ENCODE data around the gene HSPA12A. TPM values are rescaled to one million over a fixed set of nuclear protein-coding genes. Genes with fewer than 3 reads are reported as not detected.

Gene HSPA12A
- total RNA-seq (6.4 and 9.6 TPM in 2 replicates), polyA plus RNA-seq (7.2 and 8.3 TPM in 2 replicates)

DNA sequence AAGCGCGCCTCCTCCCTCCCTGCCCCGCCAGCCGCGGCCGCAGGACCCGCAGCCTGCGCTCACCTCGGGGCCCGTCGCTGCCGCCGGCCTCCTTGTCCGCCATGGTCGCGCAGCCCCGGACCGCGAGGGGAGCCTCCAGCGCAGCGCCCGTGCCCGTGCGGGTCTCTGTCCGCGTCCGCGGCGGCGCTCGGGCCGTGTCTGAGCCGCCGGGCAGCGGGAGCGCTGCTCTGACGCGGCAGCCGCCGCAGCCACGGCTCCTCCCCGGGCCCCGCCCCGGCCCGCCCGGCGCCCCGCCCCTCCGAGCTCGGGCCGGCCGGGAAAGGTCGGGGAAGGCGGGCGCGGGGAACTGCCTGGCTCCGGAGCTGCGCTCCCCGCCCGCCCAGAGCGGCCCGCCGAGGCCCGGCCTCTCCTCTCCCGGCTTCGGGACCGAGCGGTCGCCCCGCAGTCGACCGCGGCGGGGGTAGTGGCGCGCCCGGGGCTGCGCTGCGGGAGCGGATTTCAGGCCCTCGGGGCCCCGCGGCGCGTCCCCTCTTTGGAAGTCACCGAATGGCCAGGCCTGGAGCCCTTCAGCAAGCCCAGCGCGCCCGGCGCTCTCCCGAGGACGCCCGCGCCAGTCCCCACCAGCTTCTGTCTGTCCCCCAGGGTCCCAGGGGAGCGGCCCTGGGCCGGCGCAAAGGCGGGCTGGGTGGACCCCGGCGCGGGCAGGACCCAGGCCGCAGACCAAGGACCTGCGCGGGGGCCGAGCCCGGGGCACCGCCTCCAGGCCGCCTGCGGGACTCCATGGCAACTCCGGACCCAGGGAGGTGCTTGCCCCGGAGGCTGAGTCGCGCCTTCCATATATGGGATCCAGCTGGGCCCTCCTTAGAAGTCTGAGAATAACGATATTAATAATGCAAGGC lies at the start of gene HSPA12A:
Gene HSPA12A (minus strand): TSS at position 200 of the 899 bp plus-strand sequence. CDS start 97 bp downstream, at position 103.
- peak within 1 kb of the TSS; percentile 73 for H3K27ac ChIP-seq
- H3K36me3 ChIP-seq: no peaks in the 10 kb centered on the region
- peaks cover 5% of the 10 kb centered on the region for H3K4me1 ChIP-seq (ENCODE audit: low read depth)
- peak within 1 kb of the TSS; percentile 67 for H3K4me3 ChIP-seq
- H3K27me3 ChIP-seq: peaks cover 45% of the 10 kb centered on the region
- peak; percentile 88 to 89 for DNase-seq (ENCODE audit: low read depth in 1 of 2, low spot score in 1 of 2)
- TF ChIP-seq CTCF (IDR thresholded peaks at IDR 0.05; ENCODE audit: low read depth, low read length): no peak
- H3K9me3 ChIP-seq (ENCODE audit: low read depth): no peaks in the 10 kb centered on the region

GRCh38 chr10:116791241-116791640 lies 48.9 kb upstream of the HSPA12A start:
- no peak overlapping the region for H3K4me3 ChIP-seq
- no peaks in the 10 kb centered on the region for H3K36me3 ChIP-seq
- H3K27me3 ChIP-seq: peaks cover 3% of the 10 kb centered on the region
- no peak overlapping the region for H3K27ac ChIP-seq
- DNase-seq (ENCODE audit: low read depth in 1 of 2, low spot score in 1 of 2): no peak
- no peak for TF ChIP-seq CTCF (IDR thresholded peaks at IDR 0.05; ENCODE audit: low read depth, low read length)
- no peaks in the 10 kb centered on the region for H3K4me1 ChIP-seq (ENCODE audit: low read depth)
- no peaks in the 10 kb centered on the region for H3K9me3 ChIP-seq (ENCODE audit: low read depth)

GRCh38 chr10:116787893-116788665 lies 45.7 kb upstream of the HSPA12A start:
- H3K27me3 ChIP-seq: peaks cover 2% of the 10 kb centered on the region
- no peak overlapping the region for H3K27ac ChIP-seq
- peak; percentile 82 to 86 for DNase-seq (ENCODE audit: low read depth in 1 of 2, low spot score in 1 of 2)
- H3K4me3 ChIP-seq: no peak overlapping the region
- TF ChIP-seq CTCF (IDR thresholded peaks at IDR 0.05; ENCODE audit: low read depth, low read length): peak; percentile 97
- no peaks in the 10 kb centered on the region for H3K36me3 ChIP-seq
- H3K9me3 ChIP-seq (ENCODE audit: low read depth): no peaks in the 10 kb centered on the region
- H3K4me1 ChIP-seq (ENCODE audit: low read depth): no peaks in the 10 kb centered on the region

DNA sequence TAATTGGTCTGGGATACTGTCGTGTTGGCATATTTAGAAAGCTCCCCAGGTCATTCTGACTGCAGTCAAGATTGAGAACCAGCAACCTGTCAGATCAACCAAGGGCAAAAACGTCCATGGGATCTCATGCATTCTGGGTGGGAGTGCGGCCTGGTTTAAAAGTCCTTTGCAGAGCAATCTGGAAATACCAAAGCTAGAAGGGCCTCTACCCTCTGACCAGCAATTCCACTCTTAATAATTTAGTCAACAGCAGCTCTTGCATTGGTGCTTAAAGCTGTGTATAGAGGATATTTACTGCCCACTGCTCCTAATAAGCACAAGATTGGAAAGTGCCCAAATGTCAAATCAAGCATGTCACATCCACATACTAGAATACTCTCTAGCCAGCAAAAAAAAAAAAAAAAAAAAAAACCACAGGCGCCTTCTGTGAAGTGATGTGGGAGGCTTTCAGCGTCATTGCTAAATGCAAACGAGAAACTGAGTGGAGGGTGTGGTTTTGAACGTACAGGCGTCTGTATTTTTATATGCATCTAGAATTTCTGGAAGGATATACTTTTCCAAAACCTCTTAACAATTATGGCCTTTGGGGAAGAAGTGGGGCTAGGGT lies 44.8 kb upstream of the HSPA12A start:
- DNase-seq (ENCODE audit: low read depth in 1 of 2, low spot score in 1 of 2): no peak
- no peak overlapping the region for H3K27ac ChIP-seq
- H3K27me3 ChIP-seq: no peaks in the 10 kb centered on the region
- no peaks in the 10 kb centered on the region for H3K4me1 ChIP-seq (ENCODE audit: low read depth)
- no peak for TF ChIP-seq CTCF (IDR thresholded peaks at IDR 0.05; ENCODE audit: low read depth, low read length)
- H3K36me3 ChIP-seq: no peaks in the 10 kb centered on the region
- no peak overlapping the region for H3K4me3 ChIP-seq
- no peaks in the 10 kb centered on the region for H3K9me3 ChIP-seq (ENCODE audit: low read depth)

GRCh38 chr10:116785867-116786266 lies 43.5 kb upstream of the HSPA12A start:
- DNase-seq (ENCODE audit: low read depth in 1 of 2, low spot score in 1 of 2): no peak
- no peaks in the 10 kb centered on the region for H3K9me3 ChIP-seq (ENCODE audit: low read depth)
- no peak for TF ChIP-seq CTCF (IDR thresholded peaks at IDR 0.05; ENCODE audit: low read depth, low read length)
- no peaks in the 10 kb centered on the region for H3K4me1 ChIP-seq (ENCODE audit: low read depth)
- no peak overlapping the region for H3K4me3 ChIP-seq
- H3K27me3 ChIP-seq: no peaks in the 10 kb centered on the region
- no peaks in the 10 kb centered on the region for H3K36me3 ChIP-seq
- H3K27ac ChIP-seq: no peak overlapping the region
